B cell (primary cell): Measurements from ENCODE around the gene FAU. TPM values are rescaled to one million over a fixed set of nuclear protein-coding genes. Genes with fewer than 3 reads are reported as not detected.

Experiments used
- ATAC-seq: fragments of 200-7000 bp; cut with Tn5 transposase; one replicate; pipeline ENCODE4 v1.10.0; 2021; ENCODE audit warnings: low read depth, mild to moderate bottlenecking, moderate number of reproducible peaks, moderate library complexity
- CTCF ChIA-PET: fragments of 350-600 bp; sonication (Branson Sonifier 250); formaldehyde crosslinking; loops from one replicate; lab custom pipeline; 2021; ENCODE audit warnings: antibody characterized with exemption, inconsistent platforms; lab: Charles Lee
- POLR2A ChIA-PET: fragments of 350-600 bp; sonication (Branson Sonifier 250); formaldehyde crosslinking; loops from one replicate; lab custom pipeline; 2021; ENCODE audit warnings: antibody characterized with exemption; lab: Charles Lee
- DNase-seq: peaks from one replicate; pipeline ENCODE4 v3.0.0; 2013
- H2AFZ ChIP-seq: 2 replicates; pipeline ENCODE4 v1.6.1; 2012; ENCODE audit warnings: mild to moderate bottlenecking, low read depth, low read length; ENCODE audit not compliant: insufficient read depth, poor library complexity, severe bottlenecking
- H3K27ac ChIP-seq, 2 donors: 1 replicate in 1 of 2; 2 replicates in 1 of 2; pipeline ENCODE4 v1.5.1; 2012 to 2013; ENCODE audit warnings: low read length in 2 of 2, mild to moderate bottlenecking in 2 of 2, moderate library complexity in 1 of 2
- H3K27me3 ChIP-seq, 4 experiments: fragments of 200-600 bp in 1 of 4; sonication (generic) in 1 of 4; replicated peaks in 1 of 4; 1 replicate in 2 of 4; 2 replicates in 2 of 4; pipeline versions ENCODE4 v1.6.1 to v1.7.0; 2013 to 2016; ENCODE audit warnings: low read length in 3 of 4, mild to moderate bottlenecking in 2 of 4, mixed read lengths in 1 of 4, moderate library complexity in 1 of 4; ENCODE audit not compliant: insufficient read depth in 4 of 4, control insufficient read depth in 3 of 4; ENCODE audit errors: control extremely low read depth in 1 of 4
- H3K36me3 ChIP-seq, 2 experiments: replicated peaks in 1 of 2; 1 replicate in 1 of 2; 2 replicates in 1 of 2; pipeline versions ENCODE4 v1.6.1 to v1.7.1; 2013; ENCODE audit warnings: low read length in 1 of 2; ENCODE audit not compliant: insufficient read depth in 2 of 2, control insufficient read depth in 1 of 2; ENCODE audit errors: control extremely low read depth in 1 of 2, extremely low read depth in 1 of 2
- H3K4me1 ChIP-seq, 2 donors: fragments of 200-600 bp in 1 of 2; sonication (generic) in 1 of 2; 1 replicate in 1 of 2; 2 replicates in 1 of 2; pipeline versions ENCODE4 v1.5.1 to v1.6.1; 2013 to 2017; ENCODE audit warnings: low read length in 2 of 2; ENCODE audit not compliant: control insufficient read depth in 2 of 2, insufficient read depth in 2 of 2
- H3K4me2 ChIP-seq: replicated peaks from 2 replicates; pipeline ENCODE3; 2012; ENCODE audit warnings: mild to moderate bottlenecking, low read depth, low read length; ENCODE audit not compliant: poor library complexity, severe bottlenecking
- H3K4me3 ChIP-seq, 5 experiments: fragments of 200-600 bp in 1 of 5; sonication (generic) in 1 of 5; 1 replicate in 3 of 5; 2 replicates in 2 of 5; pipeline versions ENCODE4 v1.5.1 to v1.7.0; 2011 to 2016; ENCODE audit warnings: low read length in 4 of 5, mild to moderate bottlenecking in 4 of 5, low read depth in 2 of 5, control low read depth in 1 of 5, moderate library complexity in 1 of 5; ENCODE audit not compliant: insufficient read depth in 1 of 5; ENCODE audit errors: control extremely low read depth in 1 of 5, extremely low read depth in 1 of 5
- H3K79me2 ChIP-seq: fragments of 200-600 bp; sonication (generic); one replicate; pipeline ENCODE4 v1.6.0; 2016; ENCODE audit warnings: low read length; ENCODE audit not compliant: control insufficient read depth, insufficient read depth
- H3K9ac ChIP-seq: fragments of 200-600 bp; sonication (generic); 2 replicates; pipeline ENCODE4 v1.6.1; 2017; ENCODE audit warnings: mild to moderate bottlenecking, low read length, moderate library complexity
- H3K9me3 ChIP-seq, 3 donors: one replicate each; pipeline versions ENCODE4 v1.6.1 to v1.7.1; 2013; ENCODE audit warnings: low read length in 2 of 3; ENCODE audit not compliant: control insufficient read depth in 2 of 3, insufficient read depth in 1 of 3; ENCODE audit errors: control extremely low read depth in 1 of 3
- H4K20me1 ChIP-seq: 2 replicates; pipeline ENCODE4 v1.6.0; 2012; ENCODE audit warnings: mild to moderate bottlenecking, low read length; ENCODE audit not compliant: insufficient read depth, control insufficient read depth, poor library complexity, severe bottlenecking
- H3K27ac Mint-ChIP-seq: one replicate; pipeline ENCODE4 v1.8.0; 2021; ENCODE audit warnings: mixed read lengths
- H3K27me3 Mint-ChIP-seq: one replicate; pipeline ENCODE4 v1.8.0; 2021; ENCODE audit warnings: mixed read lengths
- H3K4me1 Mint-ChIP-seq: one replicate; pipeline ENCODE4 v1.8.0; 2021; ENCODE audit warnings: mixed read lengths
- H3K4me3 Mint-ChIP-seq: one replicate; pipeline ENCODE4 v1.8.0; 2021; ENCODE audit warnings: mixed read lengths
- H3K9me3 Mint-ChIP-seq: one replicate; pipeline ENCODE4 v1.8.0; 2022; ENCODE audit warnings: mixed read lengths; ENCODE audit not compliant: insufficient read depth
- CTCF ChIP-seq: fragments of 200-600 bp; IDR thresholded peaks from one replicate; pipeline ENCODE4 v1.8.0; 2022; ENCODE audit warnings: antibody characterized with exemption, mild to moderate bottlenecking
- EZH2 ChIP-seq: IDR thresholded peaks from 2 replicates; pipeline ENCODE4 v1.6.1; 2012; ENCODE audit warnings: borderline replicate concordance, low read depth, mild to moderate bottlenecking, moderate library complexity, low read length; ENCODE audit not compliant: insufficient read depth, poor library complexity, severe bottlenecking
- WGBS: methylation state at CpG from one replicate; pipeline ENCODE4 v1.1.5; 2013; ENCODE audit warnings: missing lambda C conversion rate; ENCODE audit not compliant: insufficient coverage; 5-methylcytosine and 5-hydroxymethylcytosine counted together
- intact Hi-C: fragments of 100-400 bp; cut with micrococcal nuclease; formaldehyde crosslinking; loops from one replicate; pipeline ENCODE4 v1.10.0; 2022
- polyA plus RNA-seq: library from polyadenylated mRNA; depleted of rRNA; stranded (reverse); fragments of >200 nt; gene quantifications from 2 replicates; pipeline ENCODE4 v1.2.3, GENCODE V29; 2012
- total RNA-seq, 2 donors: library from RNA; stranded (reverse); fragments of 120-200 nt in 1 of 2; gene quantifications; 1 replicate in 1 of 2; 2 replicates in 1 of 2; pipeline versions ENCODE4 v1.2.3 to v1.2.4, GENCODE V29; 2013 to 2022

FAU gene
- total and polyA plus RNA-seq, 2 donors (not counting 1 experiment from before 2014, with no cell fraction given): 1,318 to 1,559 TPM

- H3K27ac Mint-ChIP-seq: peak overlapping the region; percentile 81
- H3K27me3 ChIP-seq: no peaks in the 10 kb centered on the region
- H3K9ac ChIP-seq: peak overlapping the region; percentile 80
- H3K9me3 Mint-ChIP-seq: no peaks in the 10 kb centered on the region
- WGBS: under 1% methylated on average over 55 of the region's 57 CpGs
- H3K27me3 Mint-ChIP-seq: no peaks in the 10 kb centered on the region
- intact Hi-C loops: loop anchor here (1.0 to 10.0 kb wide), 5 partner anchors 16 to 502 kb away; partner anchors contain the start of genes ATG2A, MAP3K11, PCNX3 and POLA2
- H3K79me2 ChIP-seq: peaks cover 49% of the 10 kb centered on the region
- H3K4me1 ChIP-seq: peaks cover 30 to 53% of the 10 kb centered on the region in 2 donors
- H3K36me3 ChIP-seq: peaks cover 0 to 31% of the 10 kb centered on the region in 2 experiments
- H3K27ac ChIP-seq: peak overlapping the region; percentile 44 to 48
- peak overlapping the region in 4 of 5 experiments; percentile 58 to 92 (median 72) for H3K4me3 ChIP-seq
- H2AFZ ChIP-seq: peak overlapping the region; percentile 64
- ATAC-seq (peak; percentile 44), DNase-seq (peak; percentile 86)
- peak overlapping the region; percentile 89 for H3K4me3 Mint-ChIP-seq
- H4K20me1 ChIP-seq: peaks cover 48% of the 10 kb centered on the region
- ChIA-PET CTCF (interaction anchor here (0.6 to 7.7 kb wide), 18 partner anchors 9 to 265 kb away, joined by 3 to 118 read pairs (median 4); partner anchors contain the start of genes ARL2, CAPN1, FAU and MRPL49), POLR2A (interaction anchor here (0.6 to 3.6 kb wide), 12 partner anchors 9 to 1176 kb away, joined by 3 to 27 read pairs (median 7); partner anchors contain the start of genes ARL2, CAPN1, DPF2 and FAU)
- no peaks in the 10 kb centered on the region for H3K9me3 ChIP-seq
- peak overlapping the region; percentile 99 for H3K4me2 ChIP-seq
- TF ChIP-seq CTCF (peak; percentile 90), EZH2 (no peak)
- H3K4me1 Mint-ChIP-seq: peaks cover 57% of the 10 kb centered on the region
Measured at GRCh38 chr11:65112546-65113360, 9.2 kb downstream of the FAU start.
